IPS-15b (cell line): ENCODE results near the gene TMIGD3.

ENCODE experiments used
- H3K27me3 ChIP-seq: one replicate; pipeline ENCODE4 v1.6.1; 2013; ENCODE audit warnings: low read length; ENCODE audit not compliant: control insufficient read depth, insufficient read depth
- H3K36me3 ChIP-seq: one replicate; pipeline ENCODE4 v1.6.1; 2013; ENCODE audit warnings: low read length; ENCODE audit not compliant: control insufficient read depth, insufficient read depth
- H3K4me1 ChIP-seq: one replicate; pipeline ENCODE4 v1.6.1; 2013; ENCODE audit warnings: mild to moderate bottlenecking, low read length; ENCODE audit not compliant: control insufficient read depth, insufficient read depth
- H3K4me3 ChIP-seq: one replicate; pipeline ENCODE4 v1.5.1; 2013; ENCODE audit warnings: low read depth, low read length
- H3K9ac ChIP-seq: one replicate; pipeline ENCODE4 v1.6.1; 2013; ENCODE audit warnings: low read depth, mild to moderate bottlenecking, low read length
- H3K9me3 ChIP-seq: one replicate; pipeline ENCODE4 v1.6.1; 2013; ENCODE audit warnings: mild to moderate bottlenecking, low read length; ENCODE audit not compliant: control insufficient read depth, insufficient read depth

Gene TMIGD3

DNA sequence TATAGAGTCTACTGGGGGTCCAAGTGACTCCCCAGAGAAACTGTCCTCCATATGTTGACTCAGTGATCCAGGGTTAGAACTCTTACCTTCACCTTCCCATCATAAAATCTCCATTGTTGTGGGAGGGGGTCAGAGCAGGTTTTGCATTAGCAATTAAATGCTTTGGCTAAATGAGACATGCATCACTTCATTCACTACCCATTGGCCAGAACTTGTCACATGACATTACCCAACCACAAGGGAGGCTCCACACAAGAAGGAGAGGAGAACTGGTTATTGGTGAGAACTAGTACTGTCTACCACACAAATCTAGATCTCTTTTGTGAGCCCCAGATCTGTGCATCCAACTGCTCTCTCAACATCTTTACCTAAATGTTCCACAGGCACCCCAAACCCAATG is 33.9 kb downstream of the TMIGD3 start:
- Histone ChIP-seq H3K9ac (no peak overlapping the region), H3K4me1 (no peaks in the 10 kb centered on the region), H3K9me3 (no peaks in the 10 kb centered on the region)

DNA sequence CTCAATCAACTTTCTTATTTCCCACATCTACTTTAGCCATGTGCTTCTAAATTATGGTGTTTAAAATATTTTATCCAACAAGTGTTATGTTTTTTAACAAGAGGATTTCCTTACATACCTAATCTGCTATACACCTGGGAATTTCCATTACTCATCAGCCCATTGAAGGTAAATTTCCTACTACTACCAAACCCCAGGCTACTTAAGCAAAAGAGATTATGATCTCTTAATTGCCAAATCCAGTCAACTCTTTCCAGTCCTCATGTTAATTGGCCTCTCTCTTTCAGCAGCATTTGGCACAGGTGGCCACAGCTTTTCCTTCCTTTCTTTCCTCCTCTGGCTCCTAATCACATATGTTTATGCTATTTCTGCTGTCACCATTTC is 34.7 kb downstream of the TMIGD3 start:
- H3K9me3 ChIP-seq: no peaks in the 10 kb centered on the region
- H3K4me3 ChIP-seq: no peak overlapping the region
- H3K27me3 ChIP-seq: no peaks in the 10 kb centered on the region
- H3K4me1 ChIP-seq: no peaks in the 10 kb centered on the region
- no peaks in the 10 kb centered on the region for H3K36me3 ChIP-seq
- H3K9ac ChIP-seq: no peak overlapping the region

More for the DNA sequence above, 33.9 kb downstream of the TMIGD3 start:
- Histone ChIP-seq H3K27me3 (no peaks in the 10 kb centered on the region), H3K36me3 (no peaks in the 10 kb centered on the region), H3K4me3 (no peak overlapping the region)

DNA sequence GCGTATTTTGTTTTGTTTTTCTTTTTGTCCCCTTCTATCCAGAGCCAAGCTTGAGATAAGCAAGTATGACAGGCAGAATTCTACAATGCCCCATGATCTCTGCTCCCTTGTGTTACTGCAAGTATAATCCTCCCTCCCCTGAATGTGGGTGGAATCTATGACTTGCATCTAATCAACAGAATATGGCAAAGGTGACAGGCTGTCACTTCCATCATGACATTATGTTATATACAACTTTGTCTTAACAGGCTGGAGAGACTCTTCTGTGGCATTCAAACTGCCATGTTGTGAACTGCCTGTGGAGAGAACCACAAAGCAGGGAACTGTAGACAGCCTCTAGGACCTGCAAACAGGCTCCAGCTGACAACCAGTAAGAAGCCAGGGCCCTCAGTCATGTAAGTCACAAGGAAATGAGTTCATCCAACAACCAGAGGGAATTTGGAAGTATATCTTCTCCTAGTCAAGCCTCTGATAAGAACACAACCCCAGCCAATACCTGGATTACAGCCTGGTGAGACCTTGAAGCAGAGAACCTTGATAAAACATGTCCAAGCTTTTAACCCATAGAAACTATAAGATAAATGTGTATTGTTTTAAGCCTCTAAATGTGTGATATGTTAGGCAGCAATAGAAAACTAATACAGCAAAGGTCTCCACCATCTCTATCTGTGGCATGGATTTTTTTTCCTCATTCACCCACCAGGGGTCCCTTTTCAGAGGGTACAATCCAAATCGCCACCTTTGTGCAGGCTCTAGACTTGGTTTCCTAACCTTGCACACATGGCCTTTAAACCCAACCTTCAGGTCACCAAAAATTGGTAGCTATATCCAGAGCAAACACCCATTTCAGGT is 35.3 kb downstream of the TMIGD3 start:
- Histone ChIP-seq H3K9ac (no peak overlapping the region), H3K4me1 (no peaks in the 10 kb centered on the region), H3K9me3 (no peaks in the 10 kb centered on the region), H3K27me3 (no peaks in the 10 kb centered on the region), H3K36me3 (no peaks in the 10 kb centered on the region), H3K4me3 (no peak overlapping the region)

DNA sequence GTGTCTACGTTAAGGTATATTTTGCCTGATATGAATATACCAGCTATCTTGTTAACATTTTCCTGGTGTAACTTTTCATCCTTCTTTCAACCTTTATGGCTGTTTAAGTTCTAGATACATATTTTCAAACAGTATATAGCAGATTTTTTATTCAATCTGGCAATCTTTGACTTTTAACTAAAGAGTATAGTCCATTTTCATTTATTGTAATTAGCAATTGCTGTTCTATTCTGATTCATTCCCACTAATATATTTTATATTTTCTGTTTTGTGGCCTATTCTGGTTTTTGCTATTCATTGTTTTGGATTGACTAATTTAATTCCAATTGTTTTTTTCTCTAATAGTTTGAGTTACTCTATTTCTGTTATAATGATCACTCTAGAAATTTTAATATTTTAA is 37.0 kb downstream of the TMIGD3 start:
- Histone ChIP-seq H3K36me3 (no peaks in the 10 kb centered on the region), H3K9me3 (no peaks in the 10 kb centered on the region), H3K4me1 (no peaks in the 10 kb centered on the region), H3K4me3 (no peak overlapping the region), H3K9ac (no peak overlapping the region), H3K27me3 (no peaks in the 10 kb centered on the region)

DNA sequence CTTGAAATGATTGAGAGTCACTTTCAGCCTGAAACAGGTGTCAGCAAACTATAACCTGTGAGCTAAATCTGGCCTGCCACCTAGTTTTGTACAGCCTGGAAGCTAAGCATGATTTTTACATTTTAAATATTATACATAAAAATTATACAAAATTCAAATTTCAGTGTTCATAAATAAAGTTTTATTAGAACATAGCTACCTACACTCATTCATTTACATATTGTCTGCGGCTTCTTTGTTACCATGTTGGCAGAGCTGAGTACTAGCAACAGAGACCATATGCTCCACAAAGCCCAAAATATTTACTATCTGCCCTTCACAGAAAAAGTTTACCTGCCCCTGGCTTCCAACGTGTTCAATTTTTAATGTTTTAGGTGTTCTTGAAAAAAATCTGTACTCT is 37.7 kb downstream of the TMIGD3 start:
- no peak overlapping the region for H3K9ac ChIP-seq
- no peaks in the 10 kb centered on the region for H3K9me3 ChIP-seq
- H3K36me3 ChIP-seq: no peaks in the 10 kb centered on the region
- H3K27me3 ChIP-seq: no peaks in the 10 kb centered on the region
- H3K4me1 ChIP-seq: no peaks in the 10 kb centered on the region
- H3K4me3 ChIP-seq: no peak overlapping the region

DNA sequence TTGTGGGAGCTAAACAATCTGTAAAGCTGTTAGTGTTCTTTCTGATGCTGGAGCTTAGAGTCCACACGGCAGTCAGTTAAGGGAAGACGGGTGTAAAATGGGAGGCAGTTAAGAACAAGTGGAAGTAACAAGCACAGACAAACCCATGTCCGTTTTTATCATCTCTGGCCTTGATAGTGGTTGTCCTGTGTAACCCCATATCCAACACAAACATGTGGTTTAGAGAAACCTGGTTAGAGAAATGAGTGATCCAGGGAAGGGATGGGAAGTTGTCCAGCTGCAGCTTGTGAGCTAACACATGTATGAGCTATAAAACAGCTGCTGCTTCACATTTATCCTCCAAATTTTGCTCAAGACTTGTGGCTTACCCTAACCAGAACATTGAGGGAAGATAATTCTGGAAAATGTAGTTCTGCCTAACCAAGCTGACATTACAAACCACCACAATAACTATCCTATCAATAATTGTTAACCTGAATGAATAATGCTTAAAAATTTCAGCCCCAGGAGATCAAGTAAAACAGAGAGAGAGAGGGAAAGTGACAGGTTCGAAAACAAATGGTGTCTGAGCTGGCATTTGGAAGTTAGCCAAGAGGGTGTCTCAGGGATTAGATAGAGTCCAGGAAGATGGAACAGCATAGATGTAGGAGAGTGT is 40.3 kb downstream of the TMIGD3 start:
- peaks cover 4% of the 10 kb centered on the region for H3K36me3 ChIP-seq
- H3K9me3 ChIP-seq: no peaks in the 10 kb centered on the region
- no peak overlapping the region for H3K9ac ChIP-seq
- H3K4me3 ChIP-seq: no peak overlapping the region
- no peaks in the 10 kb centered on the region for H3K4me1 ChIP-seq
- no peaks in the 10 kb centered on the region for H3K27me3 ChIP-seq

DNA sequence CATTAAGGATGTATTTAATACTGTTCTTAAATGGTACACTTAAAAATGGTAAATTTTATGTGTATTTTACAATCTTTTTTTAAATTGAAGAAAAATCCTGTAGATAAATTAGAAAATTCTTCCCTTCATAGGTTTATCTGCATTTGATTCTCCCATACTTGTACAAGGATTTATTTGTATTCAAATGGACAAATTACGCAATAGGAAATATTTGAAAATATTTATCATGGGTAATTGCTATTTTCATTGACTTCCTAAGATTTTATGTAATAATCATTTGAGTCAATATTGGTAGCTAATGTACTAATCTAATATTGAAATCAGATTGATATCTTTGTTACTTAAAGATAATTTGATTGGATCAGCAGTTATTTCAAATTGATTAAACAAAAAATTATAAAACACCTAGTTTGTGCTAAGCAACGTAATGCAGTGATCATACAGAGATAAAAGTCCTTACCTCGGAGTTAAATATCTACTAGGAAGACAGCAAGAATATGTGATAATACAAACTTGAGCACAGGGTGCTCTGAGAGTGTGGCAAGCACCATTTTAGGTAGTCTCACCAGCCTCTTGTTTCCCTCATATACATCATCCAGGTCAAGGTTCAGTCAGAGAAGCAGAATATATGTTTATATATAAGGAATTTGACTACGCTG is 40.9 kb downstream of the TMIGD3 start:
- Histone ChIP-seq H3K36me3 (peaks cover 6% of the 10 kb centered on the region), H3K9ac (no peak overlapping the region), H3K4me3 (no peak overlapping the region), H3K27me3 (no peaks in the 10 kb centered on the region), H3K4me1 (no peaks in the 10 kb centered on the region), H3K9me3 (no peaks in the 10 kb centered on the region)

DNA sequence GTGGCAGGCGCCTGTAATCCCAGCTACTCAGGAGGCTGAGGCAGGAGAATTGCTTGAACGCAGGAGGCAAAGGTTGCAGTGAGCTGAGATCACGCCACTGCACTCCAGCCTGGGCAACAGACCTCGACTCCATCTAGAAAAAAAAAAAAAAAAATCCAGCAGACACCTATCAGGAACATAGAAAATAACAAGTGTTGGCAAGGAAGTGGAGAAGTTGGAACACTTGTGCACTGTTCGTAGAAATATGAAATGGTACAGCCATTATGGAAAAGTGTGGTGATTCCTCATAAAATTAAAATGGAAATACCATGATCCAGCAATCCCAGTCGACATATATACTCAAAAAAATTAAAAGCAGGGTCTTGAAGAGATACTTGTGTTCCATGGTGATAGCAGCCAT is 41.7 kb downstream of the TMIGD3 start:
- Histone ChIP-seq H3K4me3 (no peak overlapping the region), H3K4me1 (no peaks in the 10 kb centered on the region), H3K9ac (no peak overlapping the region), H3K27me3 (no peaks in the 10 kb centered on the region), H3K36me3 (peaks cover 13% of the 10 kb centered on the region), H3K9me3 (no peaks in the 10 kb centered on the region)

DNA sequence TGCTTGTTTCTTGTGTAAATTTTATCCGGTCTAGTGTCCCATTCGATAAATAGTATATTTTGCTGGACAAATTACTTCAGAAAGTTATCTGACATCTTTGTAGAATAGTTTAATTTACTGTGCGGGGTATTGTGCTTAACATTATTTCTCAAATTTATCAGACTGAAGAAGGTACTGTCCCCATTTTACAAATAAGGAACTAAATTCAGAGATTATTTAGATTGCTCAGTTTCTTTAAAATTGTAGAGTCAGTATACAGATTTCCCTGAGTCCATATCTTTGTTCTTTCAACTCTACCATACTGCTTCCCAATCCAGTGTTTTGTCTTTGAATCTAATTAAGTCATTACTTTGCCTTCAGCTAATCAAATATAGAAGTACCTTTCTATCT is 47.8 kb downstream of the TMIGD3 start:
- no peak overlapping the region for H3K9ac ChIP-seq
- peaks cover 15% of the 10 kb centered on the region for H3K36me3 ChIP-seq
- no peaks in the 10 kb centered on the region for H3K4me1 ChIP-seq
- H3K4me3 ChIP-seq: no peak overlapping the region
- H3K27me3 ChIP-seq: no peaks in the 10 kb centered on the region
- H3K9me3 ChIP-seq: no peaks in the 10 kb centered on the region

DNA sequence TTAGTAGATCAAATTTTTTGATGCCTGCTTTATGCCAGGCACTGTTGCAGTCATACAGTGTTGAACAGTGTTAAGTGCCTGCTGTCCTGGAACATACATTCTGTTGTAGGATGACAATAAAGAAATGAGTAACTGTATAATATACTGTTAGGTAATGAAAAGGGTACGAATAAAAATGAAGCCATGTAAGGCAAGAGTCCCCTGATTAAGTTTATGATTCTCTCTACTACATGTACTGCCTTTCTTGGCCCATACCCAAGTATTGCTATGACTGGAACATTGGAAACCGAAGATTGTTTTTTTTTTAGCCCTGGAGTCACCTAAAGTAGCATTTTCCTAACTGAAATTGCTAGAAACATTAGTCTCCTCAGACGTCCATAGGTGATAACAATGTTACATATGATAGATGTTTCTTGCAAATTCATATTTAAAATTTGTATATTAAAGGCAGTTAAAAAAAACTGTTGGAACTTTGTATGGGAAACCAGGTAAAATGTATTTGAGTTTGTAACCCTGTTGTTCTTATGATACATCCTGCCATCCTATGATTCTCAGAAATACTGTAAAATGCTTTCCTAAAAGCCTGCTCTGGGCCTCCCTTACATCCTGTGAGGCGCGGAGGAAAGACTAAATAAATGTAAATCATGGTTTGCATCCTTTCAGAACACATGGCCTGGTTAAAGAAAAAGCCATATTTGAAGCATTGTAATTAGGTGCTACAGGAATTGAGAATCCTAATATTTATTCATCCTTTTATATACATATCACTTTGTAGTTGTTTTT is 48.4 kb downstream of the TMIGD3 start:
- H3K9ac ChIP-seq: no peak overlapping the region
- peaks cover 15% of the 10 kb centered on the region for H3K36me3 ChIP-seq
- H3K27me3 ChIP-seq: no peaks in the 10 kb centered on the region

DNA sequence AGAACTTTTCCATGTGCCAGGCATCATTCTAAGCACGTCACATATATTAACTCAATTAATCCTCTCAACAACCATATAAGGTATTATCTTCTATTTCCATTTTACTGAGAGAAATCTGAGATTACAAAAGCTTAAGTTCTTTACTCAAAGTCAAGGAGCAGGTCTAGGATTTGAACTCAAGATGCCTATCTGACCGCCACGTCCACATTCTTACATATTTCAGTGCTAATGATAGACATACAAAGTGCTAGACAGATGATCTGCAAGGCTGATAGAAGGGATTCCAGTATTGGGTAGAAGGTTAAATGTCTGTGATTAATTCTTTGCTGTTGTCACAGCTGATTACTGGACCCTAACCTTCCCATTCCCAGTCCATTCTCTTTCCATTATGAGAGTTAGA is 49.7 kb downstream of the TMIGD3 start:
- Histone ChIP-seq H3K36me3 (peaks cover 15% of the 10 kb centered on the region), H3K4me1 (no peaks in the 10 kb centered on the region), H3K4me3 (no peak overlapping the region), H3K27me3 (no peaks in the 10 kb centered on the region), H3K9ac (no peak overlapping the region), H3K9me3 (no peaks in the 10 kb centered on the region)

More for the DNA sequence above, 48.4 kb downstream of the TMIGD3 start:
- Histone ChIP-seq H3K9me3 (no peaks in the 10 kb centered on the region), H3K4me1 (no peaks in the 10 kb centered on the region), H3K4me3 (no peak overlapping the region)
